ENCODE measurements around the gene AMOTL2. TPM values are rescaled to one million over a fixed set of nuclear protein-coding genes. Genes with fewer than 3 reads are reported as not detected.

AMOTL2 gene
- total and polyA plus RNA-seq, 2 donors (not counting 3 experiments of a cell fraction or from before 2014, with no cell fraction given), result 130 to 145 TPM

- H3K4me1 ChIP-seq (ENCODE audit: control insufficient read depth, extremely low read depth, insufficient read depth, low read length), result peaks cover 6% of the 10 kb centered on the region
- H3K4me2 ChIP-seq (ENCODE audit: insufficient read depth, low read length), result no peak overlapping the region
- FAIRE-seq, result no peak
- no peaks in the 10 kb centered on the region for H3K9me1 ChIP-seq (replicated peaks; ENCODE audit: control insufficient read depth, extremely low read depth, insufficient read depth, low read length)
- no peak for DNase-seq (ENCODE audit: low read depth, low spot score)
- no peak for TF ChIP-seq EZH2 (IDR thresholded peaks at IDR 0.05; ENCODE audit: borderline replicate concordance, low read depth, low read length, severe bottlenecking)
- no peak for TF ChIP-seq CTCF (IDR thresholded peaks at IDR 0.05; ENCODE audit: extremely low read depth in 1 of 2, insufficient read depth in 1 of 2, low read depth in 1 of 2, low read length in 2 of 2)
- TF ChIP-seq FOS (IDR thresholded peaks at IDR 0.05; ENCODE audit: borderline replicate concordance, insufficient read depth, low read length), result no peak
- TF ChIP-seq MYC (IDR thresholded peaks at IDR 0.05; ENCODE audit: low read depth, low read length), result no peak
- no peak for TF ChIP-seq MAX (IDR thresholded peaks at IDR 0.05; ENCODE audit: insufficient read depth, insufficient read length)
- H3K27me3 ChIP-seq (ENCODE audit: control insufficient read depth in 2 of 2, insufficient read depth in 2 of 2, low read length in 2 of 2), result no peaks in the 10 kb centered on the region
- H3K36me3 ChIP-seq (ENCODE audit: control insufficient read depth in 2 of 2, extremely low read depth in 1 of 2, insufficient read depth in 2 of 2, low read length in 2 of 2), result no peaks in the 10 kb centered on the region
- no peak overlapping the region for H3K27ac ChIP-seq (ENCODE audit: insufficient read depth, low read depth, low read length)
- H3K4me3 ChIP-seq (replicated peaks in 1 of 3; ENCODE audit: insufficient read depth in 1 of 3, low read depth in 1 of 3, low read length in 3 of 3), result no peak overlapping the region
- intact Hi-C loops (cut with micrococcal nuclease) (no loop called here), dilution Hi-C loops (cut with MboI; ENCODE audit: extremely low pct_ligation_motif_present, low sequenced_read_pairs) (no loop called here)
- no peaks in the 10 kb centered on the region for H3K79me2 ChIP-seq (ENCODE audit: control insufficient read depth, insufficient read depth, low read length)
- ChIA-PET CTCF (interaction anchor here (1.1 to 1.7 kb wide), 3 partner anchors 13 to 126 kb away, joined by 4 to 5 read pairs (median 5); no protein-coding TSS in a partner anchor), POLR2A (no interaction called here)
- BruUV-seq (replicated peaks), result no TSS peak
- H4K20me1 ChIP-seq (replicated peaks; ENCODE audit: control insufficient read depth, extremely low read depth, insufficient read depth, low read length), result no peaks in the 10 kb centered on the region
- H2AFZ ChIP-seq (ENCODE audit: low read depth, low read length), result peak overlapping the region; percentile 36
- no peaks in the 10 kb centered on the region for H3K9me3 ChIP-seq (replicated peaks; ENCODE audit: control insufficient read depth, insufficient read depth, low read length)
- H3K9ac ChIP-seq (replicated peaks; ENCODE audit: extremely low read depth, insufficient read depth, low read length), result no peak overlapping the region
Observed at GRCh38 chr3:134341389-134341788, 32.9 kb downstream of the AMOTL2 start.

GRCh38 chr3:134340982-134341365 lies 33.3 kb downstream of the AMOTL2 start:
- DNase-seq (ENCODE audit: low read depth, low spot score) (no peak), FAIRE-seq (peak; percentile 28)
- intact Hi-C loops (cut with micrococcal nuclease) (no loop called here), dilution Hi-C loops (cut with MboI; ENCODE audit: extremely low pct_ligation_motif_present, low sequenced_read_pairs) (no loop called here)
- Histone ChIP-seq H3K4me2 (ENCODE audit: insufficient read depth, low read length) (no peak overlapping the region), H3K9ac (replicated peaks; ENCODE audit: extremely low read depth, insufficient read depth, low read length) (no peak overlapping the region), H3K9me3 (replicated peaks; ENCODE audit: control insufficient read depth, insufficient read depth, low read length) (no peaks in the 10 kb centered on the region), H3K4me1 (ENCODE audit: control insufficient read depth, extremely low read depth, insufficient read depth, low read length) (peaks cover 6% of the 10 kb centered on the region), H2AFZ (ENCODE audit: low read depth, low read length) (no peak overlapping the region), H3K36me3 (ENCODE audit: control insufficient read depth in 2 of 2, extremely low read depth in 1 of 2, insufficient read depth in 2 of 2, low read length in 2 of 2) (no peaks in the 10 kb centered on the region), H3K4me3 (replicated peaks in 1 of 3; ENCODE audit: insufficient read depth in 1 of 3, low read depth in 1 of 3, low read length in 3 of 3) (no peak overlapping the region), H3K27ac (ENCODE audit: insufficient read depth, low read depth, low read length) (no peak overlapping the region), H3K79me2 (ENCODE audit: control insufficient read depth, insufficient read depth, low read length) (no peaks in the 10 kb centered on the region), H3K9me1 (replicated peaks; ENCODE audit: control insufficient read depth, extremely low read depth, insufficient read depth, low read length) (no peaks in the 10 kb centered on the region), H3K27me3 (ENCODE audit: control insufficient read depth in 2 of 2, insufficient read depth in 2 of 2, low read length in 2 of 2) (no peaks in the 10 kb centered on the region), H4K20me1 (replicated peaks; ENCODE audit: control insufficient read depth, extremely low read depth, insufficient read depth, low read length) (no peaks in the 10 kb centered on the region)
- BruUV-seq (replicated peaks), result no TSS peak
- TF ChIP-seq CTCF (IDR thresholded peaks at IDR 0.05; ENCODE audit: extremely low read depth in 1 of 2, insufficient read depth in 1 of 2, low read depth in 1 of 2, low read length in 2 of 2) (no peak), MAX (IDR thresholded peaks at IDR 0.05; ENCODE audit: insufficient read depth, insufficient read length) (no peak), MYC (IDR thresholded peaks at IDR 0.05; ENCODE audit: low read depth, low read length) (no peak), POLR2A (IDR thresholded peaks at IDR 0.05; ENCODE audit: low read depth, low read length) (no peak), POLR2AphosphoS5 (IDR thresholded peaks at IDR 0.05; ENCODE audit: insufficient read depth, low read depth, low read length) (no peak), EZH2 (IDR thresholded peaks at IDR 0.05; ENCODE audit: borderline replicate concordance, low read depth, low read length, severe bottlenecking) (no peak), GATA2 (IDR thresholded peaks at IDR 0.05; ENCODE audit: insufficient read depth, insufficient read length, low read depth, low read length) (no peak), FOS (IDR thresholded peaks at IDR 0.05; ENCODE audit: borderline replicate concordance, insufficient read depth, low read length) (no peak), JUN (IDR thresholded peaks at IDR 0.05; ENCODE audit: borderline replicate concordance, insufficient read depth, insufficient read length, low read depth) (no peak)
- ChIA-PET CTCF (interaction anchor here (0.7 to 1.7 kb wide), 4 partner anchors 13 to 127 kb away, joined by 3 to 5 read pairs (median 4); no protein-coding TSS in a partner anchor), POLR2A (interaction anchor here (1.1 to 1.2 kb wide), 2 partner anchors 23 to 28 kb away, joined by 3 read pairs; no protein-coding TSS in a partner anchor)

Data from endothelial cell of umbilical vein (primary cell).